DOHH2 (cell line): ENCODE data around the gene ELP4.

Experiments
- EZH2phosphoT487 ChIP-seq: fragments of 200-600 bp; sonication (generic); IDR thresholded peaks from 2 replicates; pipeline ENCODE4 v1.6.1; 2017; ENCODE audit warnings: borderline replicate concordance, mild to moderate bottlenecking, antibody characterized with exemption, low read length, moderate library complexity, mixed read lengths
- TF ChIP-seq, protein P1 (sequence below): fragments of 200-600 bp; sonication (generic); IDR thresholded peaks from one replicate; pipeline ENCODE4 v1.5.1; 2014; ENCODE audit warnings: antibody characterized with exemption, mild to moderate bottlenecking, low read depth, low read length; ENCODE audit not compliant: poor library complexity, severe bottlenecking

DNA sequence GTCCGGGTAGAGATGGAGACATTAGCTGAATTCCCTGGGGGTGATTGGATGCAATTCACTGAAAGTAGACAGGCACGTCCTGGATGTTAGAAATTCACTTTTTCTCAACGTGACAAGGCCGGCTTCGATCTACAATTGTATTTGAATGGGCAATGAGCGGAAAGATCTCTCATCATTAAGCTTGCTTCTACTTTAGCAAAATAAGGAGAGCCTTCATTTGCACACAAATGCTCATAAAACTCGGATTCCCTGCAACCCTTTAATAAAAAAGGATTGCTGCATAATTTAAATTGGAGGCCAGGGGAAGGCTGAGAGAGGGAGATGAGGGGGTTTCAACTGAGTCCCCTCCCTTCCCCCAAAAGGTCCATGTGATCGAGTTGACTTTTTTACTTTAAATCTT, 312.2 kb downstream of the ELP4 start:
- TF ChIP-seq, protein P1, sequence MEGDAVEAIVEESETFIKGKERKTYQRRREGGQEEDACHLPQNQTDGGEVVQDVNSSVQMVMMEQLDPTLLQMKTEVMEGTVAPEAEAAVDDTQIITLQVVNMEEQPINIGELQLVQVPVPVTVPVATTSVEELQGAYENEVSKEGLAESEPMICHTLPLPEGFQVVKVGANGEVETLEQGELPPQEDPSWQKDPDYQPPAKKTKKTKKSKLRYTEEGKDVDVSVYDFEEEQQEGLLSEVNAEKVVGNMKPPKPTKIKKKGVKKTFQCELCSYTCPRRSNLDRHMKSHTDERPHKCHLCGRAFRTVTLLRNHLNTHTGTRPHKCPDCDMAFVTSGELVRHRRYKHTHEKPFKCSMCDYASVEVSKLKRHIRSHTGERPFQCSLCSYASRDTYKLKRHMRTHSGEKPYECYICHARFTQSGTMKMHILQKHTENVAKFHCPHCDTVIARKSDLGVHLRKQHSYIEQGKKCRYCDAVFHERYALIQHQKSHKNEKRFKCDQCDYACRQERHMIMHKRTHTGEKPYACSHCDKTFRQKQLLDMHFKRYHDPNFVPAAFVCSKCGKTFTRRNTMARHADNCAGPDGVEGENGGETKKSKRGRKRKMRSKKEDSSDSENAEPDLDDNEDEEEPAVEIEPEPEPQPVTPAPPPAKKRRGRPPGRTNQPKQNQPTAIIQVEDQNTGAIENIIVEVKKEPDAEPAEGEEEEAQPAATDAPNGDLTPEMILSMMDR: no peak
- TF ChIP-seq EZH2phosphoT487: no peak
